ELF-1 (cell line): Measurements from ENCODE around the gene CYP27C1.
A peak's percentile ranks its signal among the peaks of the same experiment; 100 is the strongest.

Source experiments
- DNase-seq: peaks from one replicate; pipeline ENCODE4 v3.0.0-alpha.2; 2016; ENCODE audit warnings: low read depth, low spot score

The CYP27C1 gene

DNA sequence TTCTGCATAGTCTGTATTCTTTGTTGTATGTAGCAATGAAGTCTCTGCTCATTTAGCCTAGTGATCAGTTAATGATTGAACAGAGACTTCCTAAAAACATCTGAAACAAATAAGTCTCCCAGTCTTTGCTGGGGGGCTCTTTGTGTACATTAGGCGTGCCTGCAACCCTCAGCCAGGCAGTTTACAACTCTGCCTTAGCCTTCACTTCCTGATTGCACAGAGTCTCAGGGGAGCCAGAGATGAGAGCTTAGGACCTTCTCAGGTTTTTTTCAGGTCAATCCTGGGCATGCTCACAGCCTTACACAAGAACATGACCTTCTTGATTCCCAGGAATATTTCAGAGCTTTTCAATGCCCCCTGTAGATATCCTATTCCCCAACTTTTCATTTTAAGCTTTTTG, 69.1 kb downstream of the CYP27C1 start:
- no peak for DNase-seq

DNA sequence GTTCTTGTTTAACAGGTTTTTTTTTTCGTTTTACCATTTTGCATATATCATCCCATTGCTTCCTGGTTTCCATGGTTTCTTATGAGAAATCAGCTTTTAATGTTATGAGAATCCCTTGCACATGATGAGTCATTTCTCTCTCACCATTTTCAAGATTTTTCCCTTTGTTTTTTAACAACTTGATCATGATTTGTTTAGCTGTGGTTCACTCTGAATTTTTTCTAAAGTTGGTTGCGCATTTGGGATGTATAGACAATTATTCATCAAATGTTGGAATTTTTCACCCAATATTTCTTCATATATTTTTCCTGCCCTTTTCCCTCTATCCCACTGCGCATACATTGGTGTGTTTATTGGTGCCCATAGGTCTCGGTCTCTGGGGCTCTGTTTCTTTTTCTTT, 70.7 kb downstream of the CYP27C1 start:
- DNase-seq = no peak

DNA sequence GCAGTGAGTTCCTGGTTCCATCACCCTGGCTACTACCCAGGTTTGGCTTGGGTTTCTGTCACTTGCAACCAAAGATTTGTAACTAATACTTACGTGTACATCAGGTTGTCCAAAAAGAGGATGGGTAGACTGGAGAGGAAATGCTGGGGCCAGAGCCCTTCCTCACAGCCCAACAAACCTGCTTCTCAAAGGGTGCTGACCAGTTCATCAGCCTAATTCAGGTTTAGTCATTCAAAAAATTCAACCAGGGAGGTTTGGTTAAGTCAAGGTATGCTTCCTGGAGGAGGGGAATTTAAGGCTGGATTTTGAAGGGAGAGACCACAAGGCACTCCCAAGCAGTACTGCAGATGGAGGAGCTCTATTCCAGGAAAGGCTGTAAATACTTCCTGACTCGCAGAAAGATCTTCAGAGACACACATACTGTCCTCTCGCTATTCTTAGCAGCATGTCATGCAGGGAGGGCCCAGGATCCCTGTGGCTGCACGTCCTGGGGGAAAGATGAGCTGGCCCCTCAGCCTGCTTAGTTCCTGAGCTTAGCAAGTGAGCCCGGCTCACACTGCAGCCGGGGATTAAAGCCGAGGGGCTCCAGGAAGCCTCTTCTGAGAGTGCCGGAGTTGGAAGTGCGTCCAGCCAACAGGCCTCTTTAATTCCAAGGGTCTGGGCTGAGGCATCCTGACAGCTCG, 73.1 kb downstream of the CYP27C1 start:
- DNase-seq = no peak

- no peak for DNase-seq
Measured at GRCh38 chr2:127146071-127146725, 73.9 kb downstream of the CYP27C1 start.

- no peak for DNase-seq
Measured at GRCh38 chr2:127145280-127145895, 74.7 kb downstream of the CYP27C1 start.

- peak; percentile 36 for DNase-seq
Measured at GRCh38 chr2:127143841-127144782, 76.0 kb downstream of the CYP27C1 start.

DNA sequence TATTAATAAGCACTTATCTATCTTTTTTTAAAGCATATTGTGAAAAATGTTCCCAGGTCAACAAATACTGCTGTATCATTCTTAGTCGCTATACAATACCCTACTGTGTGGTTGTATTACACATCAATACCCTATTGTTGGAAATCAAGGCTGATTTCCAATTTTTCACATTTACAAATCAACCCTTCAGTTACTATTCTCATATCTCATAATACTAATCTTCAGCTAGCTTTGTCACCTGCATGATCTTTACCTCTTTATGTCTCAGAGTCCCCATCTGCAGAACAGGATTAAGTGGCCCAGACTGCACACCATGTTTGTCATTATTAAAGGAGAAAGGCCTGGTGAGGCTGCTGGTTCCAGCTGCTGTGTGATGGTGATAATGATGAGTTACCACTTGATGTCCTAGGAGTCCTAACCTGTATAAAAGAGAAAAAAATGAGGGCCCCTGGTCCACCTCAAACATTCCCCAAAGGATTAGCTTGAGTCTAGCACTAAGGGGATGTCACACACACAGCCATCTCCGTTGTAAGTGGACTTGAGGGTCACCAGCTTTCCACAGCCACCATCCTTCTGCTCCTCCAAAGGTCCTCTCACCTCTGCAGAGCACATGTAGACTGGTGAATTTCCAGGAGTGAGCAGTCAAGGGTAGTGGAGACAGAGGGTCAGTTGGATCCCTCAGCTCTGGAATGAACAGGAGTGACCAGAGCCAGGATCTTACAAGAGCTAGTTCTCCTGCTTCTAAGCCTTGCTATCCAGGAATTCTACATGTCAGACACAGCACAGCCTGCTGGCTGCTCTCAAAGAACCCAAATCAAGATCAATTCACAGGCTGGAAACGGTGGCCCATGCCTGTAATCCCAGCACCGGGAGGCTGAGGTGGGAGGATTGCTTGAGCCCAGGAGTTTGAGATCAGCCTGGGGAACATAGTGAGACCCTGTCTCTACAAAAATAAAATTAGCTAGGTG, 77.2 kb downstream of the CYP27C1 start:
- DNase-seq = peak; percentile 40

GRCh38 chr2:127140538-127140937, 79.6 kb downstream of the CYP27C1 start:
- DNase-seq = no peak

- no peak for DNase-seq
Measured at GRCh38 chr2:127139766-127140165, 80.3 kb downstream of the CYP27C1 start.

- no peak for DNase-seq
Measured at GRCh38 chr2:127138281-127138680, 81.8 kb downstream of the CYP27C1 start.

DNA sequence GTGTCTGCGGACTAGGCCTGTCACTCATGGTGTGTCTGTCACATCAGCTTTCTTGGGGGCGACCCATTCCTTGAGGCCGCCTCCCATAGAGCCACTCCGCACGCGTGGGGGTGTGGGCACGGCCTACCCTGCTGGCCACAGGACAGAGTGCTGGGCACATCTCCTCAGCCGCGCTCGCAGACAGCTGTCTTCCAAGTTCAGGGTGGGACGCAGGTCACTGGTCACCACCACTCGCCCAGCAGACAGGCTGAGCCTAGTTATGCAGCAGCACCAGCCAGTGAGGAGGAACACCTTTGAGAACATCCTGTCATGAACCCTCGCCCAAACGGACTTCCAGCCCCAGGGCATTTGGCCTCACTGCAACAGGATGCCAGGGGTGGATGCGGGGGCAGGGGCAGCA, 82.4 kb downstream of the CYP27C1 start:
- DNase-seq = no peak

DNA sequence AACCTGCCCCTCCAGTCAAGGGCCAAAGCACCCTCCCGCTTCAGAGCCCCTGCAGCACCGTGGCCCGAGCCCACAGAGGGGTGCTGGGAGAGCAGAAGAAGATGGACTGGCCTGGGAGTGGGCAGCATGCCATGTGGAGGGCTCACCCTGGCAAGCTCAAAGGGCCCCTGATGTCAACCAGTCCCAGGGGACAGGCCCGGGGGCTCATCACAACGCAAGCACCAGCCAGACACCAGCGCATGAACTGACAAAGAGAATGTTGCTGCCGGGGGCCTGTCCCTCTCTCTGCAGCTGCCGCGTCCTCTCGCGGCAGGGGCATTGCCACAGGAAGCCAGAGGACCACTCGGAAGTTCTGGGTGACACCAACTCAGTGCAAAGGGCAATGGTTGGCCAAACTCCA, 82.9 kb downstream of the CYP27C1 start:
- no peak for DNase-seq

- DNase-seq = no peak
Measured at GRCh38 chr2:127134833-127135830, 85.0 kb downstream of the CYP27C1 start.

- no peak for DNase-seq
Measured at GRCh38 chr2:127134235-127134634, 85.9 kb downstream of the CYP27C1 start.
